HCT116 (cell line): ENCODE results near the gene AADACL2. TPM values are rescaled to one million over a fixed set of nuclear protein-coding genes. Genes with fewer than 3 reads are reported as not detected.

Experiments used
- ATAC-seq: fragments of 200-7000 bp; cut with Tn5 transposase; 2 replicates; pipeline ENCODE4 v1.9.1; 2020; ENCODE audit warnings: mild to moderate bottlenecking, moderate library complexity
- BruUV-seq: library from RNA; stranded (reverse); fragments of 400-500 nt; replicated peaks from 2 replicates; lab custom pipeline; 2021; lab: Mats Ljungman, UMichigan
- CTCF ChIA-PET: fragments of 300-600 bp; sonication (Branson Sonifier 250); formaldehyde crosslinking; loops from one replicate; lab custom pipeline; 2021; ENCODE audit warnings: antibody characterized with exemption; lab: Charles Lee
- POLR2A ChIA-PET: fragments of 300-600, 350-600 bp; sonication (Branson Sonifier 250); formaldehyde crosslinking; loops from one replicate; lab custom pipeline; 2021; ENCODE audit warnings: antibody characterized with exemption; lab: Charles Lee
- RAD21 ChIA-PET, 2 experiments: fragments of 300-600 bp; sonication (Branson Sonifier 250); formaldehyde crosslinking; loops; one replicate each; lab custom pipeline; 2023; ENCODE audit warnings: low total read pairs in 2 of 2; ENCODE audit not compliant: uncharacterized antibody in 2 of 2, unreplicated experiment in 2 of 2, low non-redundant PET in 1 of 2; lab: Charles Lee
- DNase-seq: peaks from one replicate; pipeline ENCODE4 v3.0.0-alpha.2; 2010; ENCODE audit warnings: low read depth, low spot score
- H2AFZ ChIP-seq: fragments of 200-600 bp; shearing (Covaris generic), sonication (generic); 2 replicates; pipeline ENCODE4 v1.6.1; 2017; ENCODE audit warnings: low read depth, mixed run types, mixed read lengths, antibody characterized with exemption, low read length; ENCODE audit not compliant: poor library complexity, severe bottlenecking
- H3K27ac ChIP-seq: 2 replicates; pipeline ENCODE4 v1.5.1; 2012; ENCODE audit warnings: low read depth, low read length
- H3K27me3 ChIP-seq: fragments of 200-600 bp; sonication (generic); 2 replicates; pipeline ENCODE4 v1.6.1; 2016; ENCODE audit warnings: mixed run types, low read length, mixed read lengths; ENCODE audit not compliant: insufficient read depth
- H3K36me3 ChIP-seq, 2 experiments: fragments of 200-500 bp in 1 of 2; fragments of 200-600 bp in 1 of 2; sonication (Bioruptor generic) in 1 of 2; sonication (generic) in 1 of 2; 2 replicates each; pipeline versions ENCODE4 v1.5.1 to v1.6.1; 2014 to 2016; ENCODE audit warnings: low read length in 2 of 2, inconsistent platforms in 1 of 2, mixed read lengths in 1 of 2, mixed run types in 1 of 2; ENCODE audit not compliant: insufficient read depth in 2 of 2, control insufficient read depth in 1 of 2
- H3K4me1 ChIP-seq, 2 experiments: fragments of 200-600 bp in 1 of 2; sonication (generic) in 1 of 2; 2 replicates each; pipeline versions ENCODE4 v1.5.1 to v1.6.1; 2012 to 2017; ENCODE audit warnings: low read length in 2 of 2, inconsistent platforms in 1 of 2, mild to moderate bottlenecking in 1 of 2, mixed read lengths in 1 of 2, mixed run types in 1 of 2, moderate library complexity in 1 of 2; ENCODE audit not compliant: insufficient read depth in 2 of 2, control insufficient read depth in 1 of 2
- H3K4me2 ChIP-seq: fragments of 200-600 bp; sonication (generic); 2 replicates; pipeline ENCODE4 v1.6.1; 2017; ENCODE audit warnings: mixed run types, low read length, mixed read lengths
- H3K4me3 ChIP-seq, 2 experiments: fragments of 200-600 bp in 1 of 2; sonication (generic) in 1 of 2; replicated peaks in 1 of 2; 2 replicates each; pipeline ENCODE4 v1.5.1; 2011 to 2016; ENCODE audit warnings: low read length in 2 of 2, control low read depth in 1 of 2, low read depth in 1 of 2, mild to moderate bottlenecking in 1 of 2, mixed read lengths in 1 of 2, mixed run types in 1 of 2
- H3K79me2 ChIP-seq: fragments of 200-600 bp; sonication (generic); 2 replicates; pipeline ENCODE4 v1.6.1; 2017; ENCODE audit warnings: mild to moderate bottlenecking, mixed run types, low read length, moderate library complexity, mixed read lengths; ENCODE audit not compliant: insufficient read depth
- H3K9ac ChIP-seq: fragments of 200-600 bp; sonication (generic); 2 replicates; pipeline ENCODE4 v1.6.1; 2016; ENCODE audit warnings: low read length, mixed read lengths
- H3K9me2 ChIP-seq: fragments of 200-600 bp; sonication (generic), shearing (Covaris generic); 2 replicates; pipeline ENCODE4 v1.6.1; 2017; ENCODE audit warnings: mixed run types, mild to moderate bottlenecking, moderate library complexity; ENCODE audit not compliant: insufficient read depth
- H3K9me3 ChIP-seq, 2 experiments: fragments of 200-500 bp in 1 of 2; fragments of 200-600 bp in 1 of 2; sonication (Bioruptor generic) in 1 of 2; sonication (generic) in 1 of 2; 2 replicates each; pipeline ENCODE4 v1.6.1; 2014 to 2017; ENCODE audit warnings: low read length in 2 of 2, mixed read lengths in 2 of 2, inconsistent platforms in 1 of 2, low read depth in 1 of 2, mild to moderate bottlenecking in 1 of 2, mixed run types in 1 of 2, moderate library complexity in 1 of 2; ENCODE audit not compliant: control insufficient read depth in 1 of 2, insufficient read depth in 1 of 2
- H4K20me1 ChIP-seq: fragments of 200-600 bp; sonication (generic), shearing (Covaris generic); 2 replicates; pipeline ENCODE4 v1.6.1; 2017; ENCODE audit warnings: mixed run types, mild to moderate bottlenecking, moderate library complexity; ENCODE audit not compliant: insufficient read depth
- CBX3 ChIP-seq: IDR thresholded peaks from 2 replicates; pipeline ENCODE4 v1.6.1; 2012; ENCODE audit warnings: low read depth
- EGR1 ChIP-seq: IDR thresholded peaks from 2 replicates; pipeline ENCODE4 v1.6.1; 2012; ENCODE audit warnings: low read depth
- ELF1 ChIP-seq: IDR thresholded peaks from 2 replicates; pipeline ENCODE4 v1.6.1; 2012; ENCODE audit warnings: low read depth, borderline replicate concordance
- EZH2 ChIP-seq: fragments of 200-600 bp; sonication (generic); IDR thresholded peaks from 2 replicates; pipeline ENCODE4 v1.6.1; 2017; ENCODE audit warnings: antibody characterized with exemption, mixed run types
- EZH2phosphoT487 ChIP-seq: fragments of 200-600 bp; IDR thresholded peaks from 2 replicates; pipeline ENCODE4 v1.6.1; 2018; ENCODE audit warnings: antibody characterized with exemption, borderline replicate concordance
- FOSL1 ChIP-seq: IDR thresholded peaks from 2 replicates; pipeline ENCODE4 v1.6.1; 2012; ENCODE audit warnings: low read depth
- JUND ChIP-seq: IDR thresholded peaks from 2 replicates; pipeline ENCODE4 v1.6.1; 2012
- POLR2A ChIP-seq: IDR thresholded peaks from 2 replicates; pipeline ENCODE4 v1.7.0; 2011; ENCODE audit warnings: borderline replicate concordance; ENCODE audit not compliant: insufficient read depth, insufficient read length; ENCODE audit errors: extremely low read depth
- POLR2AphosphoS5 ChIP-seq: IDR thresholded peaks from 2 replicates; pipeline ENCODE4 v1.6.1; 2011; ENCODE audit warnings: mild to moderate bottlenecking, low read depth, low read length, moderate library complexity
- SP1 ChIP-seq: IDR thresholded peaks from 2 replicates; pipeline ENCODE4 v1.6.1; 2012; ENCODE audit warnings: low read depth
- SRF ChIP-seq: IDR thresholded peaks from 2 replicates; pipeline ENCODE4 v1.6.1; 2012; ENCODE audit warnings: low read depth
- TCF7L2 ChIP-seq: IDR thresholded peaks from 2 replicates; pipeline ENCODE4 v1.7.0; 2011; ENCODE audit warnings: borderline replicate concordance, inconsistent platforms; ENCODE audit not compliant: insufficient read depth, insufficient read length; ENCODE audit errors: extremely low read depth
- YY1 ChIP-seq: IDR thresholded peaks from 2 replicates; pipeline ENCODE4 v1.6.1; 2011; ENCODE audit warnings: low read length, low read depth, moderate library complexity, mild to moderate bottlenecking; ENCODE audit not compliant: insufficient replicate concordance; ENCODE audit errors: extremely low read depth
- ZFX ChIP-seq: fragments of 450-650 bp; IDR thresholded peaks from 2 replicates; pipeline ENCODE4 v1.6.1; 2017
- intact Hi-C: fragments of 100-400 bp; cut with micrococcal nuclease; formaldehyde crosslinking; loops from 2 replicates; pipeline ENCODE4 v1.10.0; 2022
- total RNA-seq: library from RNA; stranded (reverse); gene quantifications from one replicate; pipeline ENCODE4 v1.2.1, GENCODE V29; 2021; ENCODE audit not compliant: unreplicated experiment
- TF ChIP-seq, protein P1 (sequence below), 3 experiments: fragments of 200-600 bp in 1 of 3; sonication (generic) in 1 of 3; IDR thresholded peaks in 2 of 3; conservative IDR thresholded peaks in 1 of 3; 2 replicates each; pipeline ENCODE4 v1.5.1; 2012 to 2017; ENCODE audit warnings: low read depth in 2 of 3, low read length in 2 of 3, antibody characterized with exemption in 1 of 3, borderline replicate concordance in 1 of 3, control low read depth in 1 of 3, mild to moderate bottlenecking in 1 of 3, mixed read lengths in 1 of 3, mixed run types in 1 of 3, moderate library complexity in 1 of 3; ENCODE audit not compliant: insufficient read depth in 1 of 3
- TF ChIP-seq, protein P2 (sequence below): IDR thresholded peaks from 2 replicates; pipeline ENCODE4 v1.6.1; 2012

AADACL2 gene
- total RNA-seq, 1 experiment from 2014 or later, result not detected

DNA sequence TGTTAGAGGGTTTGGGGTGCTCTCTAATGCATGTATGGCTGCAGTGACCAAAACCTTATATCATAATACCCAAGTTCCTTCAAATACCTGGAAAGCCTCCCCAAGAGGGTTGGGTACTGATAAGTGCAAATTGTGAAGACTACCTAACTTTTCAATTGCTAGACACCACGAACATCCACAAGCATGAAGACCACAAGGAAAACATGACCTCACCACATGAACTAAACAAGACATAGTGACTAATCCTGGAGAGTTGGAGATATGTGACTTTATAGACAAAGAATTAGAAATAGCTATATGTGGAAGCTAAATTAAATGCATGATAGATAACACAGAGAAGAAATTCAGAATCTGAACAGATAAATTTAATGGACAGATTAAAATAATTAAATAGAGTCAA lies 23.9 kb upstream of the AADACL2 start:
- DNase-seq, result no peak

DNA sequence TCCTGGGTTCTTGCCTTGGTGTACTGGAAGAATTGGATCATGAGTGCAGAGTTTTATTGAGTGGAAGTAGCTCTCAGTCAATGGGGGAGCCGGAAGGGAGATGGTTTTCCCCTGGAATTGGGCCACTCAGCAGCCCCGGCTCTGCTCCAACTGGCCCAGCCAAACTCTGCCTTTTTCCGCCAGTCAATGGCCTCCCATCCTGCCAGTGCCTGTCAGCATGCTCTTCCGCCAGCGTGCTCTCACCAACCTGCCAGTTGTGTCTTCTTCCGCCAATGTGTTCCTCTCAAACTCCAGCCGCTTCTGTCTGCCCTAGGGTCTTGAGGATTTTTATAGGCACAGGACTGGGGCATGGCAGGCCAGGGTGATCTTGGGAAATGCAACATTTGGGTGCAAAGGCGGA lies 12.4 kb upstream of the AADACL2 start:
- H3K9me2 ChIP-seq, result no peaks in the 10 kb centered on the region
- TF ChIP-seq POLR2A (no peak), ELF1 (no peak), EZH2 (no peak), POLR2AphosphoS5 (no peak), SP1 (no peak), TCF7L2 (no peak), CBX3 (no peak), FOSL1 (no peak), JUND (no peak), SRF (no peak), EGR1 (no peak), YY1 (no peak), EZH2phosphoT487 (no peak), ZFX (no peak)
- TF ChIP-seq, protein P1, sequence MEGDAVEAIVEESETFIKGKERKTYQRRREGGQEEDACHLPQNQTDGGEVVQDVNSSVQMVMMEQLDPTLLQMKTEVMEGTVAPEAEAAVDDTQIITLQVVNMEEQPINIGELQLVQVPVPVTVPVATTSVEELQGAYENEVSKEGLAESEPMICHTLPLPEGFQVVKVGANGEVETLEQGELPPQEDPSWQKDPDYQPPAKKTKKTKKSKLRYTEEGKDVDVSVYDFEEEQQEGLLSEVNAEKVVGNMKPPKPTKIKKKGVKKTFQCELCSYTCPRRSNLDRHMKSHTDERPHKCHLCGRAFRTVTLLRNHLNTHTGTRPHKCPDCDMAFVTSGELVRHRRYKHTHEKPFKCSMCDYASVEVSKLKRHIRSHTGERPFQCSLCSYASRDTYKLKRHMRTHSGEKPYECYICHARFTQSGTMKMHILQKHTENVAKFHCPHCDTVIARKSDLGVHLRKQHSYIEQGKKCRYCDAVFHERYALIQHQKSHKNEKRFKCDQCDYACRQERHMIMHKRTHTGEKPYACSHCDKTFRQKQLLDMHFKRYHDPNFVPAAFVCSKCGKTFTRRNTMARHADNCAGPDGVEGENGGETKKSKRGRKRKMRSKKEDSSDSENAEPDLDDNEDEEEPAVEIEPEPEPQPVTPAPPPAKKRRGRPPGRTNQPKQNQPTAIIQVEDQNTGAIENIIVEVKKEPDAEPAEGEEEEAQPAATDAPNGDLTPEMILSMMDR (IDR thresholded peaks at IDR 0.05 in 2 of 3, conservative IDR thresholded peaks at IDR 0.05 in 1 of 3; ENCODE audit: borderline replicate concordance in 1 of 3, insufficient read depth in 1 of 3, low read depth in 2 of 3, low read length in 2 of 3), result no peak
- TF ChIP-seq, protein P2, sequence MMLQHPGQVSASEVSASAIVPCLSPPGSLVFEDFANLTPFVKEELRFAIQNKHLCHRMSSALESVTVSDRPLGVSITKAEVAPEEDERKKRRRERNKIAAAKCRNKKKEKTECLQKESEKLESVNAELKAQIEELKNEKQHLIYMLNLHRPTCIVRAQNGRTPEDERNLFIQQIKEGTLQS, result no peak
- TF ChIP-seq, all 23 proteins: peak for 0
- ChIA-PET CTCF (no interaction called here), POLR2A (no interaction called here), RAD21 (no interaction called here)
- no peaks in the 10 kb centered on the region for H3K79me2 ChIP-seq
- no peak overlapping the region for H2AFZ ChIP-seq
- no peaks in the 10 kb centered on the region for H3K36me3 ChIP-seq
- H4K20me1 ChIP-seq, result no peaks in the 10 kb centered on the region
- intact Hi-C loops, result no loop called here
- H3K4me2 ChIP-seq, result no peak overlapping the region
- ATAC-seq (no peak), DNase-seq (no peak)
- no peaks in the 10 kb centered on the region for H3K4me1 ChIP-seq
- no TSS peak for BruUV-seq
- no peak overlapping the region for H3K27ac ChIP-seq
- H3K9ac ChIP-seq, result no peak overlapping the region
- H3K4me3 ChIP-seq, result no peak overlapping the region
- no peaks in the 10 kb centered on the region for H3K27me3 ChIP-seq
- no peaks in the 10 kb centered on the region for H3K9me3 ChIP-seq

More for the DNA sequence above, 23.9 kb upstream of the AADACL2 start:
- Histone ChIP-seq H3K79me2 (no peaks in the 10 kb centered on the region), H4K20me1 (no peaks in the 10 kb centered on the region), H2AFZ (no peak overlapping the region), H3K9ac (no peak overlapping the region), H3K9me2 (no peaks in the 10 kb centered on the region), H3K27ac (no peak overlapping the region), H3K9me3 (no peaks in the 10 kb centered on the region), H3K4me2 (no peak overlapping the region), H3K36me3 (no peaks in the 10 kb centered on the region), H3K4me1 (no peaks in the 10 kb centered on the region), H3K4me3 (no peak overlapping the region), H3K27me3 (no peaks in the 10 kb centered on the region)
- RAD21 ChIA-PET, result no interaction called here
- no peak for TF ChIP-seq EZH2phosphoT487
- TF ChIP-seq, protein P2, result no peak
- CTCF ChIA-PET, result no interaction called here
- no TSS peak for BruUV-seq
- intact Hi-C loops, result no loop called here
- POLR2A ChIA-PET, result no interaction called here
- ATAC-seq, result no peak
